ENCODE data around the gene PSTPIP2.

- TF ChIP-seq CTCF (IDR thresholded peaks at IDR 0.05): no peak
- TF ChIP-seq POLR2A (IDR thresholded peaks at IDR 0.05): no peak
Observed at GRCh38 chr18:45958730-45959129, 113.3 kb downstream of the PSTPIP2 start.

Measured in right lobe of liver (tissue), 4 donors.